GM19468 (cell line): ENCODE data around the gene LIPH.
A peak's percentile ranks its signal among the peaks of the same experiment; 100 is the strongest.

Experiments
- ATAC-seq: cut with Tn5 transposase; IDR thresholded peaks from one replicate; pipeline ENCODE4 v1.9.1; 2021; ENCODE audit warnings: mild to moderate bottlenecking, moderate library complexity, moderate number of reproducible peaks; ENCODE audit not compliant: unreplicated experiment; ENCODE audit errors: extremely low read depth

Gene LIPH

GRCh38 chr3:185549122-185549521 lies 3.3 kb downstream of the LIPH start:
- no peak for ATAC-seq

GRCh38 chr3:185540695-185541094 lies 11.7 kb downstream of the LIPH start:
- ATAC-seq: no peak

- ATAC-seq: no peak
Observed at GRCh38 chr3:185539934-185540333, 12.5 kb downstream of the LIPH start.

- ATAC-seq: peak; percentile 91
Observed at GRCh38 chr3:185537369-185537970, 14.9 kb downstream of the LIPH start.

DNA sequence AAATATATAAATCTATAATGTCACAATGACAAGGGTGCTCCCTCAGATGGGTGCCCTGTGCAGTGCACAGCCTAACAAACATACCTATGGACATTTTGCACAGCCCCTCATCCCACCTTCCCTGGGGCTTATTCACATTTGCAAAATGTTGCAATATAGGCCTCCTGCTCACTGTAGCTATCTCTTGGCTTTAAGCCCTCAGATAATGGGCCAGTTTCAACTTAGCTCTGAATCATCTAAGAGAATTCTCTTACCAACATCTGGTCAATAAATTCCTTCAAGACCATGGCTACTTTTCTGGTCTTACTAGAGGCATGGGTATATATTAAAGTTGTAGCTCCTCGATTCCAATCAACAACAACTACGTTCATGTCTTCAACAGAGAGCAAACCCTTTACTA lies 17.9 kb downstream of the LIPH start:
- ATAC-seq: no peak

GRCh38 chr3:185532901-185533300 lies 19.5 kb downstream of the LIPH start:
- no peak for ATAC-seq

DNA sequence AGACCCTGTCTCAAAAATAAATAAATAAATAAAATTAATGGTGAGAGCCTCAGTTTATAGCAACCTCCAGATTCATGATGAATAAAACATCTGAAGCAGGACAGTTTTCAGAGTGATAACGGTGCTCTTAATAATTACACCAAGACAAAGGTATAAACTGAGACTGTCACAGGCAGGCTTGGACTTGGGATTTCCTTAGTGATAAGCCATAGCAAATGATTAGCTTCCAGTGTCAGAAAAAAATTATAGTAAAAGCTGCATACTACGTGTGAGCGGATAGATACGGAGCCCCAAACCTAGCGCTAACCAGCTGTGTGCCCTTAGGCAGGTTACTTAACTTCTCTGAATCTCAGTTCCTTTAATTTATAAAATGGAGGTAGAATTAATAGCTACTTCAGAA lies 21.5 kb downstream of the LIPH start:
- no peak for ATAC-seq

DNA sequence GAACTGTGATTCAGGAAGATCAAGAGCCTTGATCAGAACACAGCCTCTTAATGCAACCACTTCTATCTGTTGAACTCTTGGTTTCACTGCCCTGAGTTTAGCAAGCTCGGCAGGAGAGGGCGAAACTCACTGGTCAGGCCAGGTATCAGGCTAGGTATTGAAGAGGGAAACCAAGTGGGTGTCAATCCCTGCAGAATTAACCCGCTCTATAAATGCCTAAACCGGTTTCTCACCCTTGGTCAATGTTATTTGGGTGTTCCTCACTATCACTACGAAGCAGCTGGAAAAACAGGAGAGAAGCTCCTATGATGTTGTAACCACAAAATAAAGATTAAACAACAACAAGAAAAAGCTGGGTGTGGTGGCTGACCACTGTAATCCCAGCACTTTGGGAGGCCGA lies 23.9 kb downstream of the LIPH start:
- ATAC-seq: no peak

DNA sequence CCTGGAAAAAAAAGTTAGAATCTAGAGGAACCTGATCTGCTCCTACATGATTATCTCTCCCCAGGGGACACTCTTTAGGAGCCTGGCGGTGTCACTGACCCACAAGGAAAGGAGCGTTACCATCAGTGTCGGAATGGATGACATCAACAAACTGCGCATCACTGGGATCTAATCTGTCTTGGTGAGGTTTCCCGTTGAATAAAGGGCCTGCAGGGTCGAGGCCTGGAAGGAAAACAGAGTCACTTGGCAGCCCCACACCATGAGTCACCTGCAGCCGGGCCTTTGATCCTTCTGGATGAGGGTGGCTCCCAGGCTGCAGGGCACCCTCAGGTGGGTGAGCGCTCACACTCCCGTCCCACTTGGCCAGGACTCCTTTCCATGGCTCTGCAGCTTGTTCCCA lies 25.0 kb downstream of the LIPH start:
- ATAC-seq: no peak

GRCh38 chr3:185526349-185526951 lies 25.9 kb downstream of the LIPH start:
- no peak for ATAC-seq

GRCh38 chr3:185521349-185522138 lies 30.8 kb downstream of the LIPH start:
- no peak for ATAC-seq

DNA sequence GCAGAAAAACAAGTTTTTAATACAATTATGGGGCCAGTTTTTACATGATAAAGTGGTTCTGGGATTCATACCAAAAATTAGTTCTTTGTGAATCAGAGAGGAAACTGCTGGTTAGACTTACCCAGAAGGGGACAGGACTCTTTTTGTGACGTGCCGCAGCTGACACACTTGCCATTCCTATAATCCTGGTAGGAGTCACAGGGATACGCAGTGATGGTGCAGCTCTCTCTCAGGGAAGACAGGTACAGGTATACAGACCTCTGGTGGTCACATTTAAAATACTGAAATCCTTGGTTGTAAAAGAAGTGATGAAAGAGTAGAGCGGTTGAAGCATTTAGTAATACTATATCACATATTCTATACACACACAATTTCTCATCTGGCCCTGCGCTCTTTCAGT lies 33.4 kb downstream of the LIPH start:
- no peak for ATAC-seq

- ATAC-seq: no peak
Observed at GRCh38 chr3:185517387-185518130, 34.8 kb downstream of the LIPH start.

DNA sequence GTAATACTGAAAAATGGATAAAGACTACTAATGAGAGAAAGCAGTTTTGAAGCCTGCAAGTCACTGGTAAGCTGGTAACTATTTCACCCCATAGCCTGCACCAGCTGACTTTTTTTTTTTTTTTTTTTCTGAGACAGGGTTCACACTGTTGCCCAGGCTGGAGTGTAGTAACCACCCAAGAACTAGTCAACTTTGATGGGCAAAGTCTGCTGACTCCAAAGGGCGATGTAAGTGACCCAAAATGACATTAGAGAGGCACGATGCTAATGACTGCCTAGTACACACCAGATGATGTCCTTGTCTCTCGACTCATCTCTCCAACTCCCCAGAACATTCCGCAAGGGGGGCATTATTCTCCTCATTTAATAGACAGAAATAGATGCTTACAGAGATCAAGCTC lies 40.7 kb downstream of the LIPH start:
- ATAC-seq: no peak

DNA sequence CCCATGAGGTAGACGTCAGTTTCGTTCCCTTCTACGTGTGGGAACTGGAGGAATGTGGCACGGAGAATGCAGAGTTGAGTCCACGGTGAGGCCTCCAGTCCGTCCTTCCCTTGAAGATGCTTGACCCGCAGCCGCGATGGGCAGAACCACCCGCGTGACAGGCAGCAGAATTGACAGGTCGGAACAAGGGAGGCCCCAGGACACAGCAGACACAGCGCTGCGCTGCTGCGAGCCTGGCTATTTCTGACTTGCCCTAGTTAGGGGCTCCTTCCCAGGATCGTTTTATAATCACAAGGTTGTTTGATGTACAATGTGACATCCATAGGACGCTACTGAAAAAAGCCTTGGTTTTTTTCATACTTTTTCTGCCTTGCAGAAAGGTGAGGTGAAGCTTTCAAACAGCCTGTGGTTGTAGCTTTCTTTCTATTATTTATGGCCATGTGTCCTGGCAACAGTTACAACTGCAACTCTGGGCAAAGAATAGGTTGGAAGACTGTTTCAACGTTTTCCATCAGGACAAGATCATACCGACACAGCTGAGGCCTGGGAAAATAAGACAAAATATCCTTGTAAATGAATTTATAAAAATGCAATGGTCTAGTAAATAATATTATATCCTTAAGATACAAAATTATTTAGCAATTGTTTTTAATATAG lies 43.9 kb downstream of the LIPH start:
- ATAC-seq: no peak

- no peak for ATAC-seq
Observed at GRCh38 chr3:185507883-185508282, 44.5 kb downstream of the LIPH start.

GRCh38 chr3:185504636-185505035 lies 47.8 kb downstream of the LIPH start:
- ATAC-seq: no peak

DNA sequence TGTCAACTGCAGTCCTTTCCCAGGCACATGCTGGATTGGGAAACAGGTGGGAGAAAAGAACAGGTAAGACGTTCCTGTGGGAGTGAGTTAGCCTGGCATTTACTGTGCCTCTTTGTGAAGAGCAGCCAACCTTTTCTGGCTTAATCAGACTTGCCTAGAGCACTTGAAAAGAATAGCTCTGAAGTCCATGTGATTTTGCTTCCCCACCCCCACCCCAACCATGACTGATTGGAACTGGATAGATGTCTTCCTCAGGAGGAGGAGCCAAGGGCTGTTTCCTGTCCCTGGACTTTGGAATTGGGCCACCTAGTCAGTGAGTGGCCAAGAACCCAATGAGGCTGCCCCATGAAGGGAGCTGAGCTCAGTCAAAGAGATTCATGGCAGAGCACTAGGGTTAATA lies 48.9 kb downstream of the LIPH start:
- no peak for ATAC-seq

- ATAC-seq: no peak
Observed at GRCh38 chr3:185502987-185503386, 49.4 kb downstream of the LIPH start.
